GM12878 (cell line): Measurements from ENCODE around the gene BPGM. TPM values are rescaled to one million over a fixed set of nuclear protein-coding genes. Genes with fewer than 3 reads are reported as not detected.

Experiments
- ATAC-seq: fragments of 200-7000 bp; cut with Tn5 transposase; 3 replicates; pipeline ENCODE4 v1.9.1; 2020; ENCODE audit warnings: mild to moderate bottlenecking, moderate library complexity
- BruUV-seq: library from RNA; stranded (reverse); fragments of 400-500 nt; replicated peaks from 2 replicates; lab custom pipeline; 2021; lab: Mats Ljungman, UMichigan
- CTCF ChIA-PET: fragments of 300-600 bp; sonication (Branson Sonifier 250); formaldehyde crosslinking; extraction: SDS; loops from one replicate; lab custom pipeline; 2021; ENCODE audit warnings: inconsistent platforms; lab: Yijun Ruan, JAX
- POLR2A ChIA-PET: fragments of 350-600 bp; formaldehyde crosslinking; extraction: SDS; loops from one replicate; lab custom pipeline; 2021; ENCODE audit warnings: inconsistent platforms; lab: Charles Lee
- RAD21 ChIA-PET: fragments of 300-600 bp; sonication (Branson Sonifier 250); formaldehyde crosslinking; loops from one replicate; lab custom pipeline; 2023; ENCODE audit warnings: antibody characterized with exemption; ENCODE audit not compliant: unreplicated experiment; lab: Charles Lee
- SMC1A ChIA-PET: fragments of 300-600 bp; sonication (Branson Sonifier 250); formaldehyde crosslinking; loops from one replicate; lab custom pipeline; 2023; ENCODE audit not compliant: unreplicated experiment, uncharacterized antibody; lab: Charles Lee
- DNase-seq: peaks from one replicate; pipeline ENCODE4 v3.0.0-alpha.2; 2011; ENCODE audit warnings: low read depth, low spot score
- FAIRE-seq: peaks from 3 replicates; lab custom pipeline; 2011; peaks lifted over from hg19 to GRCh38; lab: Jason Lieb, UNC
- H2AFZ ChIP-seq: 2 replicates; pipeline ENCODE4 v1.6.0; 2011; ENCODE audit warnings: low read depth, low read length, control low read depth; ENCODE audit not compliant: control insufficient read depth
- H3K27ac ChIP-seq: 2 replicates; pipeline ENCODE4 v1.5.1; 2011; ENCODE audit warnings: control low read depth; ENCODE audit not compliant: control insufficient read depth, insufficient read depth
- H3K27me3 ChIP-seq, 2 experiments: replicated peaks in 1 of 2; 2 replicates each; pipeline versions ENCODE4 v1.6.0 to v1.6.1; 2011; ENCODE audit warnings: low read length in 1 of 2; ENCODE audit not compliant: control insufficient read depth in 2 of 2, insufficient read depth in 2 of 2
- H3K36me3 ChIP-seq, 2 experiments: 2 replicates each; pipeline ENCODE4 v1.5.1; 2011; ENCODE audit warnings: low read length in 1 of 2; ENCODE audit not compliant: control insufficient read depth in 2 of 2, insufficient read depth in 2 of 2
- H3K4me1 ChIP-seq: 2 replicates; pipeline ENCODE4 v1.6.1; 2011; ENCODE audit warnings: mild to moderate bottlenecking, low read length, moderate library complexity, mixed read lengths; ENCODE audit not compliant: control insufficient read depth, insufficient read depth
- H3K4me2 ChIP-seq: 2 replicates; pipeline ENCODE4 v1.6.0; 2011; ENCODE audit warnings: control low read depth; ENCODE audit not compliant: control insufficient read depth, insufficient read depth
- H3K4me3 ChIP-seq: fragments of 200-600 bp; sonication (generic); 2 replicates; pipeline ENCODE4 v1.5.1; 2016
- H3K79me2 ChIP-seq: 2 replicates; pipeline ENCODE4 v1.6.0; 2011; ENCODE audit warnings: low read length; ENCODE audit not compliant: control insufficient read depth, insufficient read depth
- H3K9ac ChIP-seq: 2 replicates; pipeline ENCODE4 v1.8.0; 2011; ENCODE audit warnings: low read length, control low read depth, mixed read lengths; ENCODE audit not compliant: control insufficient read depth, insufficient read depth
- H3K9me3 ChIP-seq: replicated peaks from 3 replicates; pipeline ENCODE4 v1.5.1; 2011; ENCODE audit warnings: mild to moderate bottlenecking, low read length; ENCODE audit not compliant: control insufficient read depth, insufficient read depth
- H4K20me1 ChIP-seq: 2 replicates; pipeline ENCODE4 v1.6.0; 2011; ENCODE audit not compliant: control insufficient read depth, insufficient read depth
- E2F8 ChIP-seq: fragments of 450-650 bp; IDR thresholded peaks from 2 replicates; pipeline ENCODE4 v1.6.1; 2018; ENCODE audit warnings: mild to moderate bottlenecking, low read depth, moderate library complexity; ENCODE audit not compliant: partially characterized antibody
- EP300 ChIP-seq, 2 experiments: fragments of 150-350 bp in 1 of 2; IDR thresholded peaks; 2 replicates each; pipeline ENCODE4 v1.6.1; 2011 to 2012; ENCODE audit warnings: low read depth in 2 of 2, low read length in 2 of 2, borderline replicate concordance in 1 of 2, improper control_type of control experiment in 1 of 2, inconsistent platforms in 1 of 2; ENCODE audit not compliant: control insufficient read depth in 1 of 2
- FOXM1 ChIP-seq: IDR thresholded peaks from 2 replicates; pipeline ENCODE4 v1.6.1; 2012; ENCODE audit warnings: low read depth, mild to moderate bottlenecking, inconsistent platforms, low read length, moderate library complexity
- GABPA ChIP-seq: IDR thresholded peaks from 2 replicates; pipeline ENCODE4 v1.6.1; 2014; ENCODE audit warnings: antibody characterized with exemption, low read depth, mild to moderate bottlenecking, inconsistent platforms
- MEF2A ChIP-seq: IDR thresholded peaks from 2 replicates; pipeline ENCODE4 v1.6.1; 2011; ENCODE audit warnings: low read depth, mild to moderate bottlenecking, low read length, moderate library complexity; ENCODE audit not compliant: insufficient read depth
- RELB ChIP-seq: fragments of 450-650 bp; IDR thresholded peaks from 2 replicates; pipeline ENCODE4 v1.6.1; 2017; ENCODE audit warnings: low read depth, mild to moderate bottlenecking, moderate library complexity
- RFX5 ChIP-seq: IDR thresholded peaks from 2 replicates; pipeline ENCODE4 v1.6.1; 2011; ENCODE audit warnings: low read depth, low read length, improper control_type of control experiment
- SP1 ChIP-seq: IDR thresholded peaks from one replicate; pipeline ENCODE4 v1.6.1; 2011; ENCODE audit warnings: low read depth, low read length
- WRNIP1 ChIP-seq: IDR thresholded peaks from 2 replicates; pipeline ENCODE4 v1.6.1; 2011; ENCODE audit warnings: low read depth, low read length, improper control_type of control experiment, borderline replicate concordance
- ZNF217 ChIP-seq: fragments of 450-650 bp; IDR thresholded peaks from 2 replicates; pipeline ENCODE4 v1.6.1; 2017; ENCODE audit warnings: antibody characterized with exemption, mild to moderate bottlenecking
- ZSCAN29 ChIP-seq: fragments of 450-650 bp; IDR thresholded peaks from 2 replicates; pipeline ENCODE4 v1.6.1; 2017; ENCODE audit warnings: mild to moderate bottlenecking, moderate library complexity
- WGBS: methylation state at CpG from one replicate; pipeline ENCODE4 v1.1.6; 2016; ENCODE audit warnings: low lambda C conversion rate; ENCODE audit not compliant: insufficient replicate concordance, insufficient coverage; ENCODE audit errors: missing lambda C conversion rate; 5-methylcytosine and 5-hydroxymethylcytosine counted together
- in situ Hi-C: fragments of 300-500 bp; cut with MboI; formaldehyde crosslinking; loops from 9 replicates; pipeline ENCODE4 v1.14.3; 2018; ENCODE audit warnings: mixed read lengths
- intact Hi-C: fragments of 100-400 bp; cut with micrococcal nuclease; formaldehyde crosslinking; loops from one replicate; pipeline ENCODE4 v1.14.2; 2022; ENCODE audit not compliant: unreplicated experiment
- polyA plus RNA-seq, 11 experiments: library from polyadenylated mRNA; depleted of rRNA in 4 of 11; unstranded in 6 of 11; stranded (reverse) in 5 of 11; fragments of >200 nt; fragmentation: Nextera tagmentation in 4 of 11; fragmentation: Illumina TruSeq in 1 of 11; extraction: Ambion mirVana in 4 of 11; extraction: Trizol in 1 of 11; gene quantifications; 1 replicate in 1 of 11; 2 replicates in 10 of 11; pipeline versions ENCODE4 v1.2.1 to v1.2.3, GENCODE V29; 2011 to 2016; ENCODE audit warnings: inconsistent platforms in 2 of 11, missing spikeins in 2 of 11, low read depth in 1 of 11
- total RNA-seq, 4 experiments: library from RNA; depleted of rRNA in 3 of 4; stranded (reverse); fragments of >200 nt in 3 of 4; fragmentation: Illumina TruSeq in 1 of 4; extraction: Trizol in 1 of 4; gene quantifications; 2 replicates each; pipeline versions ENCODE4 v1.2.1 to v1.2.3, GENCODE V29; 2013 to 2021
- TF ChIP-seq, protein P1 (sequence below): fragments of 450-650 bp; IDR thresholded peaks from 2 replicates; pipeline ENCODE4 v1.6.1; 2017; ENCODE audit warnings: antibody characterized with exemption, mild to moderate bottlenecking, moderate library complexity

BPGM gene
- total and polyA plus RNA-seq, 10 of the 15 experiments (the other 5 are each of a cell fraction or from before 2014, with no cell fraction given), result 9.0 to 20.1 (median 15.2) TPM

- Histone ChIP-seq H3K9ac (no peak overlapping the region), H3K27ac (no peak overlapping the region), H3K4me2 (no peak overlapping the region), H4K20me1 (no peaks in the 10 kb centered on the region), H2AFZ (no peak overlapping the region), H3K9me3 (no peaks in the 10 kb centered on the region), H3K4me3 (no peak overlapping the region), H3K27me3 (peaks cover 0 to 3% of the 10 kb centered on the region in 2 experiments; a peak in 2 of 4 replicates), H3K4me1 (no peaks in the 10 kb centered on the region), H3K36me3 (no peaks in the 10 kb centered on the region), H3K79me2 (no peaks in the 10 kb centered on the region)
- in situ Hi-C loops, result no loop called here
- no peak for ATAC-seq
- POLR2A ChIA-PET, result no interaction called here
- no TSS peak for BruUV-seq
- DNase-seq, result no peak
- intact Hi-C loops, result no loop called here
- WGBS, result 19% methylated on average over 2 of the region's 2 CpGs
- RAD21 ChIA-PET, result interaction anchor here (0.6 kb wide), 1 partner anchor 347 kb away, joined by 3 read pairs; no protein-coding TSS in a partner anchor
- no peak for FAIRE-seq
- CTCF ChIA-PET, result interaction anchor here (1.3 to 3.6 kb wide), 4 partner anchors 12 to 72 kb away, joined by 3 to 19 read pairs (median 6); no protein-coding TSS in a partner anchor
- SMC1A ChIA-PET, result interaction anchor here (0.6 to 2.3 kb wide), 7 partner anchors 12 to 188 kb away, joined by 3 to 6 read pairs (median 4); partner anchors contain the start of gene BPGM
- TF ChIP-seq WRNIP1, result no peak
- TF ChIP-seq RFX5, result no peak
- no peak for TF ChIP-seq MEF2A
- TF ChIP-seq RELB, result no peak
- TF ChIP-seq ZSCAN29, result no peak
- TF ChIP-seq, protein P1, sequence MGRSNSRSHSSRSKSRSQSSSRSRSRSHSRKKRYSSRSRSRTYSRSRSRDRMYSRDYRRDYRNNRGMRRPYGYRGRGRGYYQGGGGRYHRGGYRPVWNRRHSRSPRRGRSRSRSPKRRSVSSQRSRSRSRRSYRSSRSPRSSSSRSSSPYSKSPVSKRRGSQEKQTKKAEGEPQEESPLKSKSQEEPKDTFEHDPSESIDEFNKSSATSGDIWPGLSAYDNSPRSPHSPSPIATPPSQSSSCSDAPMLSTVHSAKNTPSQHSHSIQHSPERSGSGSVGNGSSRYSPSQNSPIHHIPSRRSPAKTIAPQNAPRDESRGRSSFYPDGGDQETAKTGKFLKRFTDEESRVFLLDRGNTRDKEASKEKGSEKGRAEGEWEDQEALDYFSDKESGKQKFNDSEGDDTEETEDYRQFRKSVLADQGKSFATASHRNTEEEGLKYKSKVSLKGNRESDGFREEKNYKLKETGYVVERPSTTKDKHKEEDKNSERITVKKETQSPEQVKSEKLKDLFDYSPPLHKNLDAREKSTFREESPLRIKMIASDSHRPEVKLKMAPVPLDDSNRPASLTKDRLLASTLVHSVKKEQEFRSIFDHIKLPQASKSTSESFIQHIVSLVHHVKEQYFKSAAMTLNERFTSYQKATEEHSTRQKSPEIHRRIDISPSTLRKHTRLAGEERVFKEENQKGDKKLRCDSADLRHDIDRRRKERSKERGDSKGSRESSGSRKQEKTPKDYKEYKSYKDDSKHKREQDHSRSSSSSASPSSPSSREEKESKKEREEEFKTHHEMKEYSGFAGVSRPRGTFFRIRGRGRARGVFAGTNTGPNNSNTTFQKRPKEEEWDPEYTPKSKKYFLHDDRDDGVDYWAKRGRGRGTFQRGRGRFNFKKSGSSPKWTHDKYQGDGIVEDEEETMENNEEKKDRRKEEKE, result no peak
- no peak for TF ChIP-seq FOXM1
- no peak for TF ChIP-seq GABPA
- no peak for TF ChIP-seq E2F8
- no peak for TF ChIP-seq SP1
- TF ChIP-seq ZNF217, result no peak
- no peak for TF ChIP-seq EP300 (IDR thresholded peaks at IDR 0.05; ENCODE audit: borderline replicate concordance in 1 of 2, control insufficient read depth in 1 of 2, low read depth in 2 of 2, low read length in 2 of 2)
Observed at GRCh38 chr7:134619627-134620331, 26.9 kb upstream of the BPGM start.
